ENCODE measurements around the gene FKBP4. TPM values are rescaled to one million over a fixed set of nuclear protein-coding genes. Genes with fewer than 3 reads are reported as not detected.

Gene FKBP4
- total RNA-seq, 1 experiment from 2014 or later: 226 TPM

- no peaks in the 10 kb centered on the region for H3K9me3 ChIP-seq (ENCODE audit: insufficient read depth, low read depth)
- no TSS peak for BruUV-seq (replicated peaks)
- H3F3A ChIP-seq (ENCODE audit: insufficient read depth, low read depth): no peaks in the 10 kb centered on the region; the same call in 1 of the 2 replicates
- H3K36me3 ChIP-seq (ENCODE audit: low read depth): no peaks in the 10 kb centered on the region
- no peaks in the 10 kb centered on the region for H3K4me1 ChIP-seq (replicated peaks; ENCODE audit: insufficient read depth)
- H4K20me1 ChIP-seq (ENCODE audit: insufficient read depth): no peaks in the 10 kb centered on the region
- no peaks in the 10 kb centered on the region for H3K27me3 ChIP-seq (ENCODE audit: insufficient read depth, low read depth)
- intact Hi-C loops (cut with micrococcal nuclease; ENCODE audit: unreplicated experiment): no loop called here
- POLR2A ChIA-PET (ENCODE audit: unreplicated experiment): interaction anchor here (0.6 kb wide), 1 partner anchor 18 kb away, joined by 3 read pairs; no protein-coding TSS in a partner anchor
- DNase-seq: no peak
- CTCF ChIA-PET: interaction anchor here (0.6 kb wide), 1 partner anchor 478 kb away, joined by 3 read pairs; no protein-coding TSS in a partner anchor
- no peak overlapping the region for H3K4me3 ChIP-seq
- no peaks in the 10 kb centered on the region for H3K9me2 ChIP-seq (ENCODE audit: insufficient read depth)
- no peak overlapping the region for H3K4me2 ChIP-seq
- no peak overlapping the region for H2AFZ ChIP-seq
- no peak overlapping the region for H3K27ac ChIP-seq
- no peaks in the 10 kb centered on the region for H3K79me2 ChIP-seq (ENCODE audit: low read depth)
- TF ChIP-seq, protein P1, sequence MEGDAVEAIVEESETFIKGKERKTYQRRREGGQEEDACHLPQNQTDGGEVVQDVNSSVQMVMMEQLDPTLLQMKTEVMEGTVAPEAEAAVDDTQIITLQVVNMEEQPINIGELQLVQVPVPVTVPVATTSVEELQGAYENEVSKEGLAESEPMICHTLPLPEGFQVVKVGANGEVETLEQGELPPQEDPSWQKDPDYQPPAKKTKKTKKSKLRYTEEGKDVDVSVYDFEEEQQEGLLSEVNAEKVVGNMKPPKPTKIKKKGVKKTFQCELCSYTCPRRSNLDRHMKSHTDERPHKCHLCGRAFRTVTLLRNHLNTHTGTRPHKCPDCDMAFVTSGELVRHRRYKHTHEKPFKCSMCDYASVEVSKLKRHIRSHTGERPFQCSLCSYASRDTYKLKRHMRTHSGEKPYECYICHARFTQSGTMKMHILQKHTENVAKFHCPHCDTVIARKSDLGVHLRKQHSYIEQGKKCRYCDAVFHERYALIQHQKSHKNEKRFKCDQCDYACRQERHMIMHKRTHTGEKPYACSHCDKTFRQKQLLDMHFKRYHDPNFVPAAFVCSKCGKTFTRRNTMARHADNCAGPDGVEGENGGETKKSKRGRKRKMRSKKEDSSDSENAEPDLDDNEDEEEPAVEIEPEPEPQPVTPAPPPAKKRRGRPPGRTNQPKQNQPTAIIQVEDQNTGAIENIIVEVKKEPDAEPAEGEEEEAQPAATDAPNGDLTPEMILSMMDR (conservative IDR thresholded peaks at IDR 0.05): no peak
- no peak for TF ChIP-seq EZH2 (IDR thresholded peaks at IDR 0.05; ENCODE audit: low read depth)
These were observed 50.0 kb downstream of the FKBP4 start for GRCh38 chr12:2844786-2845185.

GRCh38 chr12:2845280-2845679, 50.5 kb downstream of the FKBP4 start:
- BruUV-seq (replicated peaks): no TSS peak
- Histone ChIP-seq H3K36me3 (ENCODE audit: low read depth) (no peaks in the 10 kb centered on the region), H3K4me2 (no peak overlapping the region), H3K27me3 (ENCODE audit: insufficient read depth, low read depth) (no peaks in the 10 kb centered on the region), H3K9me2 (ENCODE audit: insufficient read depth) (no peaks in the 10 kb centered on the region), H3K79me2 (ENCODE audit: low read depth) (no peaks in the 10 kb centered on the region), H2AFZ (no peak overlapping the region), H3F3A (ENCODE audit: insufficient read depth, low read depth) (no peaks in the 10 kb centered on the region; the same call in 1 of the 2 replicates), H3K4me1 (replicated peaks; ENCODE audit: insufficient read depth) (no peaks in the 10 kb centered on the region), H3K9me3 (ENCODE audit: insufficient read depth, low read depth) (no peaks in the 10 kb centered on the region), H3K4me3 (no peak overlapping the region), H4K20me1 (ENCODE audit: insufficient read depth) (no peaks in the 10 kb centered on the region), H3K27ac (no peak overlapping the region)
- POLR2A ChIA-PET (ENCODE audit: unreplicated experiment): interaction anchor here (0.6 kb wide), 1 partner anchor 17 kb away, joined by 3 read pairs; no protein-coding TSS in a partner anchor
- no peak for TF ChIP-seq EZH2 (IDR thresholded peaks at IDR 0.05; ENCODE audit: low read depth)
- CTCF ChIA-PET: interaction anchor here (0.6 kb wide), 2 partner anchors 156 to 478 kb away, joined by 3 to 5 read pairs; no protein-coding TSS in a partner anchor
- DNase-seq: no peak
- intact Hi-C loops (cut with micrococcal nuclease; ENCODE audit: unreplicated experiment): no loop called here

DNA sequence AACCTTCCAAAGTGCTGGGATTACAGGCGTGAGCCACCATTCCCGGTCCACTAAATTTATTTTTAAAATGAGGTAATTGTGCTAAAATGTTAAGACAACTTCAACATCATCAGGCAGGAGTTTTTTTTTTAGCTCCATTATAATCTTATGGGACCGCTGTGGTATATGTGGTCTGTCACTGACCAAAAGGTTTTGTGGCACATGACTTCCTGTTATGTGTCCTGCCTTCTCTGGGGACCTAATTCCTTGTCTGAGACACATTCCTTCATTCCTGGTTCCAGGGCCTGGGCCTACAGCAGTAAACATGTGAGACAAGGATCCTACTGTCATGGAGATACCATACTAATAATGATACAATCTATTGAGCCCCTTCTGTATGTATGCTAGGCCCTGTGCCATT, 57.2 kb downstream of the FKBP4 start:
- H4K20me1 ChIP-seq (ENCODE audit: insufficient read depth): no peaks in the 10 kb centered on the region
- CTCF ChIA-PET: interaction anchor here (0.6 to 0.7 kb wide), 2 partner anchors 12 to 110 kb away, joined by 3 read pairs; no protein-coding TSS in a partner anchor
- H3K9me3 ChIP-seq (ENCODE audit: insufficient read depth, low read depth): no peaks in the 10 kb centered on the region
- H3K27ac ChIP-seq: no peak overlapping the region
- H3K27me3 ChIP-seq (ENCODE audit: insufficient read depth, low read depth): no peaks in the 10 kb centered on the region
- no peaks in the 10 kb centered on the region for H3K79me2 ChIP-seq (ENCODE audit: low read depth)
- no peaks in the 10 kb centered on the region for H3K36me3 ChIP-seq (ENCODE audit: low read depth)
- no peak for TF ChIP-seq EZH2 (IDR thresholded peaks at IDR 0.05; ENCODE audit: low read depth)
- TF ChIP-seq, protein P1 (conservative IDR thresholded peaks at IDR 0.05): no peak
- no peaks in the 10 kb centered on the region for H3K4me1 ChIP-seq (replicated peaks; ENCODE audit: insufficient read depth)
- DNase-seq: no peak
- POLR2A ChIA-PET (ENCODE audit: unreplicated experiment): interaction anchor here (0.6 kb wide), 1 partner anchor 40 kb away, joined by 5 read pairs; no protein-coding TSS in a partner anchor
- intact Hi-C loops (cut with micrococcal nuclease; ENCODE audit: unreplicated experiment): no loop called here
- 0 out of 2 replicates have a peak, but pooled peaks cover 2% of the 10 kb centered on the region for H3F3A ChIP-seq (ENCODE audit: insufficient read depth, low read depth)
- no peak overlapping the region for H3K4me2 ChIP-seq
- no peaks in the 10 kb centered on the region for H3K9me2 ChIP-seq (ENCODE audit: insufficient read depth)
- no TSS peak for BruUV-seq (replicated peaks)
- H2AFZ ChIP-seq: no peak overlapping the region
- H3K4me3 ChIP-seq: no peak overlapping the region

All from PC-9 (cell line).